ENCODE data around the gene DLX1.

DNA sequence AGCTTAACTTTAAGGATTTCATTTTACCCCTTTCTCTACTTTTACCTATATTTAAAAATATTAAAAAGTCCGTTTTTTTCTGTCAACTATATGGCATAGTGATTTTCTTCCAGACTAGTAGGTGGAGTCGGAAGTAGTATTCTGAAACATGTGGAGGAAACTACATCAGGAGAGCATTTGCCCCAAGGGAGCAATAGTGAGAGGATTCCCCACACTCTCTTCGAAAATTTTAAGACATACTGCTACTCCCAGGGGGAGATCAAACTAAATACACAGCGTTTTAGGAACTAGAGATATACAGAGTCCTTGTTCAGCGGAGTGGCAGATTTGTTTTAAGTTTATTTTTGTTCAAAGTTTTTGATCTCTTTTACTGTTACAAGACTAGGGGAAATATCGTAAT is 45.0 kb upstream of the DLX1 start:
- TF ChIP-seq POLR2A (IDR thresholded peaks at IDR 0.05) (no peak), CTCF (IDR thresholded peaks at IDR 0.05) (no peak)

Data from heart left ventricle (tissue), 13 donors.